HUES6 (cell line): Measurements from ENCODE around the gene BANP.

ENCODE experiments used
- H3K27ac ChIP-seq: 2 replicates; pipeline ENCODE4 v1.7.0; 2013; ENCODE audit warnings: low read depth, mild to moderate bottlenecking, low read length, inconsistent platforms
- H3K27me3 ChIP-seq: 2 replicates; pipeline ENCODE4 v1.6.1; 2013; ENCODE audit warnings: low read length; ENCODE audit not compliant: control insufficient read depth, insufficient read depth
- H3K36me3 ChIP-seq: 2 replicates; pipeline ENCODE4 v1.6.1; 2013; ENCODE audit warnings: low read length; ENCODE audit not compliant: control insufficient read depth, insufficient read depth
- H3K4me1 ChIP-seq: 2 replicates; pipeline ENCODE4 v1.6.1; 2013; ENCODE audit warnings: low read length; ENCODE audit not compliant: control insufficient read depth, insufficient read depth
- H3K4me3 ChIP-seq: 2 replicates; pipeline ENCODE4 v1.5.1; 2013; ENCODE audit warnings: low read depth, low read length
- H3K9ac ChIP-seq: one replicate; pipeline ENCODE4 v1.6.1; 2013; ENCODE audit warnings: mild to moderate bottlenecking, low read length
- H3K9me3 ChIP-seq: 2 replicates; pipeline ENCODE4 v1.6.1; 2013; ENCODE audit warnings: low read depth, low read length; ENCODE audit not compliant: control insufficient read depth, insufficient read depth

The BANP gene

GRCh38 chr16:87918866-87919680, 32.2 kb upstream of the BANP start:
- Histone ChIP-seq H3K4me3 (no peak overlapping the region), H3K9ac (no peak overlapping the region), H3K9me3 (no peaks in the 10 kb centered on the region), H3K27ac (no peak overlapping the region), H3K4me1 (peaks cover 1% of the 10 kb centered on the region; the same call in 1 of the 2 replicates), H3K36me3 (no peaks in the 10 kb centered on the region), H3K27me3 (no peaks in the 10 kb centered on the region)

DNA sequence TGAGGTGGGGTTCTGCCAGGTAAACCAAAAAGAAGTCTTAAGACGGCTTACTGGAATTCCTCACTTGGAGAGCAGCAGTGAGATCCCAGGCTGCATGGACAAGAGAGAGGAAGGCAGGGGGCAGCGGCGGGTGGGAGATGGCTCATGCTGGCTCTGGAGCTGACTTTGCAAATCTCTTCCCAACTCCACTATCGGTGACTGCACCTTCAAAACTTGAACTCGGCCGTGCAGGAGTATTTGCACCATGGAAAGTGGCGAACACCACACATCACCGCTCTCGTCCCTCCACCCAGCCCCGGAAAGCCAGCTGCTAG, 31.6 kb upstream of the BANP start:
- Histone ChIP-seq H3K4me1 (peaks cover 7% of the 10 kb centered on the region), H3K4me3 (no peak overlapping the region), H3K36me3 (no peaks in the 10 kb centered on the region), H3K27me3 (no peaks in the 10 kb centered on the region), H3K9ac (no peak overlapping the region), H3K27ac (no peak overlapping the region), H3K9me3 (no peaks in the 10 kb centered on the region)

- H3K4me3 ChIP-seq, result no peak overlapping the region
- H3K4me1 ChIP-seq, result peaks cover 8% of the 10 kb centered on the region
- no peaks in the 10 kb centered on the region for H3K27me3 ChIP-seq
- H3K9ac ChIP-seq, result no peak overlapping the region
- no peak overlapping the region for H3K27ac ChIP-seq
- H3K9me3 ChIP-seq, result no peaks in the 10 kb centered on the region
- H3K36me3 ChIP-seq, result no peaks in the 10 kb centered on the region
Observed at GRCh38 chr16:87921236-87921773, 29.9 kb upstream of the BANP start.

DNA sequence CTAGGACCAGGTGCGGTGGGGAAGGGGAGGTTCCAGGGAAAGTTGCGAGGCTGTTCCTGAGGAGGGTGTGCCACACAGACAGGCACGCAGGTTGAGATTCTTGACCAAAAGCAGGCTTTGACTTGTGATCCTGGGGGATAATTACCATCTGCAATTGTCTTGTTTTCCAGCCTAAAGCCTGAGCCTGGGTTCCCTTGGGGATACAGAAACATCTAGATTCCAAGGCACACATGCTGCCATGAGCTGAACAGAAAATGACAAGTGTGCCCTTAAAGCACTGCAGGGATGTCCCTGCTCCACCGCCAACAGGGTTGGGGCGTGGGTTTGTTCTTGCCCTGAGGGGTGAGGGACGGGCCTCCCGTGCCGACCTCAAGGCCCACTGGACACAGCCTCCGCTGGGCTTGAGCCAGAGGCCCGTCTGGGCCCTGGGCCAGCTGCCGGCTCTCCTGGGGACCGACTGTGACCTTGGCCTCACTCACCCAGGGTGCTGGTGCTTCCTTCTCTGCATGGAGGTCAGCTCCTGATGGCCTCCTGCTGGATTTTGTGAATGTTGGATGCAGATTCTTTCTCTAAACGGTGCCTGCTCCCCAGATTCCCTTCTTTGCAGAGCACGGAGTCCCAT, 28.9 kb upstream of the BANP start:
- H3K9me3 ChIP-seq, result no peaks in the 10 kb centered on the region
- H3K4me1 ChIP-seq, result peaks cover 12% of the 10 kb centered on the region
- no peak overlapping the region for H3K27ac ChIP-seq
- no peaks in the 10 kb centered on the region; the same call in 1 of the 2 replicates for H3K27me3 ChIP-seq
- H3K4me3 ChIP-seq, result no peak overlapping the region
- H3K36me3 ChIP-seq, result no peaks in the 10 kb centered on the region
- no peak overlapping the region for H3K9ac ChIP-seq

GRCh38 chr16:87924041-87924810, 27.0 kb upstream of the BANP start:
- Histone ChIP-seq H3K9ac (no peak overlapping the region), H3K4me1 (peaks cover 12% of the 10 kb centered on the region), H3K4me3 (no peak overlapping the region), H3K9me3 (no peaks in the 10 kb centered on the region), H3K36me3 (no peaks in the 10 kb centered on the region), H3K27me3 (no peaks in the 10 kb centered on the region; the same call in 1 of the 2 replicates), H3K27ac (no peak overlapping the region)

GRCh38 chr16:87924811-87925670, 26.2 kb upstream of the BANP start:
- Histone ChIP-seq H3K4me3 (no peak overlapping the region), H3K9ac (no peak overlapping the region), H3K27ac (no peak overlapping the region), H3K9me3 (no peaks in the 10 kb centered on the region), H3K27me3 (no peaks in the 10 kb centered on the region; the same call in 1 of the 2 replicates), H3K36me3 (no peaks in the 10 kb centered on the region), H3K4me1 (peaks cover 12% of the 10 kb centered on the region)

DNA sequence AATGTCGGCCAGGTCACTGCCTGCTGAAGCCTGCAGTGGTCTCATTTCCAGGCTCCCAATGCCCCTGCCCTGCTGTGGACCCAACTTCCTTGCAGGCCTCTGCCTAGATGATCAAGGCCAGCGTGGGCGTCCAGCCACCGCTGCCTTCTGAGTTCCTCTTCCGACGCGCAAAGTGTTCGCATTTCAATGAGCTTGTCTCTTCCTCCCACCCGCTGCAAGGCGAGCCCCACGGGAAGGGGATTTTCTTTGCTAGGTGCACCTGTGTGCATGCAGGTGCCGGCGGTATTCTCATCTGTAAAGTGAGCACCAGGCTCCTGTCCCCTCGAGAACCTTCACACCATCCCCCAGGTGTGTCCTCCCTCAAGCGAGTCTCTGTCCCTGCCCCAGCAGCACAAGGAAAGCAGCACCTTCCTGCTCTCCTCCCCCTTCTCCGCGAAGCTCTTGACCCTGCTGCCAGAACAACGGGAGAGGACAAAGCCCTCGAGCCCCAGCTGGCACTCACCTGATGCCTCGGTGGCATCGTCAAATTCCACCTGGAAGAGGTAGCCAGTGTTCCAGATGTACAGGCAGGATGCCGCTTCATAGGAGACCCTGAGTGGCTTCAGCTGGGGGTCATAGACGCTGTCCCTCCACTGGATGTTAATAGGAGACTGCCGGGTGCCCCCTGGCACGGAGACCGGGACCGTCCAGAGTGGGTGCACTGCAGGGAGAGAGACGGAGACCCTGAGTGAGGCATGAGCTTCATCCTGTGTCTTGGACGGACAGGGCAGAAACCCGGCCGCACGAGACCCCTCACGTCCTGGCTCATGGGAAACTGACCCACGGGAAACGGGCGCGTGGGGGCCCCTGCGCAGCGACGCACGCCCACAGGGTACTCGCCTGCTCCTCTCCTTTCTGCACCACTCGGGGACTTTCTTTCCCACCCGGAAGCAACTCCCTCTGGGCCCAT, 24.7 kb upstream of the BANP start:
- Histone ChIP-seq H3K4me3 (no peak overlapping the region), H3K27ac (no peak overlapping the region), H3K36me3 (no peaks in the 10 kb centered on the region), H3K9ac (no peak overlapping the region), H3K27me3 (no peaks in the 10 kb centered on the region; the same call in 1 of the 2 replicates), H3K4me1 (peaks cover 12% of the 10 kb centered on the region), H3K9me3 (no peaks in the 10 kb centered on the region)

DNA sequence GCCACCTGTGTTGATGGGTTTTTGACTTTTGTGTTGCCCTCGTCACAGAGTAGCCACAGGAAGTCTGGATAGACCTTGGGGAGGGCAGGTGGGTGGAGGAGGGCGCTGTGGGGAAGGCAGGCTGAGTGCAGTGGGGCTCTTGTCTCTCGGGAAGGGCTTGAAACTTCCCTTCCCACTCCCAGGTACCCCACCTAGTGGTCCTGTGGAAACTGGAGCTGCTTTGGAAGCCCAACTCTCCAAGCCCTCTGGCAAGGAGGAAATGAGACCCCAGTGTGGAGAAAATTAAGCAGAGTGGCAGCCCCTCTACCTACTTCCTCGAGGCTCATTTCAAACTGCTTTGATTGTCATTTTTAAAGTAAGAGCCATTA, 24.1 kb upstream of the BANP start:
- H3K36me3 ChIP-seq, result no peaks in the 10 kb centered on the region
- H3K27me3 ChIP-seq, result no peaks in the 10 kb centered on the region; the same call in 1 of the 2 replicates
- no peak overlapping the region for H3K4me3 ChIP-seq
- H3K27ac ChIP-seq, result no peak overlapping the region
- H3K4me1 ChIP-seq, result peaks cover 12% of the 10 kb centered on the region
- no peak overlapping the region for H3K9ac ChIP-seq
- H3K9me3 ChIP-seq, result no peaks in the 10 kb centered on the region

DNA sequence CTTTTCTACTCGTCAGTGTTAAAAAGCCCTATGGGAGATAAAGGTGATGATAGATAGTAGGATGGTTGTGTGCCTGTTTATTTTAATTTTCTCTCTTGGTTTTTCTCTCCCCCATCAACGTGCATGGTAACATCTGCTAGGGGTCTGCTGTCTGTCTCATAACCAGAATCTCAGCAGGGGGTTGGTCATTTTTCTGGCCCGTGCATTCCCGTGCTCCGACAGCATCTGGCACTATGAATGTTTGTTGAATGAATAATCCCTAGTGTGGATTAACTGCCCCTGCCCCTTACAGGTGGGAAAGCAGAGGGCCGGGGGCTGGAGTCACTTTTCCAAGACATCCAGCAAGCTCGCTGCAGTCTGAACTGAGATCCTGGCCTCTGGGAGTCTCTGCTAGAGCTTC, 21.2 kb upstream of the BANP start:
- Histone ChIP-seq H3K9me3 (no peaks in the 10 kb centered on the region), H3K4me1 (peaks cover 5% of the 10 kb centered on the region; the same call in 1 of the 2 replicates), H3K27me3 (no peaks in the 10 kb centered on the region; the same call in 1 of the 2 replicates), H3K36me3 (no peaks in the 10 kb centered on the region), H3K4me3 (no peak overlapping the region), H3K9ac (no peak overlapping the region), H3K27ac (no peak overlapping the region)
